Frontal cortex (tissue), 4 donors: Measurements from ENCODE around the gene LEMD2. TPM values are rescaled to one million over a fixed set of nuclear protein-coding genes. Genes with fewer than 3 reads are reported as not detected.

Experiments used
- DNase-seq, 2 donors: peaks; one replicate each; pipeline ENCODE4 v3.0.0; 2012; ENCODE audit warnings: low spot score in 2 of 2
- FAIRE-seq: peaks from 2 replicates; lab custom pipeline; 2012; peaks lifted over from hg19 to GRCh38; lab: Jason Lieb, UNC
- total RNA-seq: library from RNA; depleted of rRNA; stranded (reverse); fragments of >200 nt; gene quantifications from one replicate; pipeline ENCODE4 v1.2.3, GENCODE V29; 2014
- donor health status: control.
- donor health status: control.
- donor health status: control.

LEMD2 gene
- total RNA-seq, 1 donor from 2014 or later: 29.3 TPM

DNA sequence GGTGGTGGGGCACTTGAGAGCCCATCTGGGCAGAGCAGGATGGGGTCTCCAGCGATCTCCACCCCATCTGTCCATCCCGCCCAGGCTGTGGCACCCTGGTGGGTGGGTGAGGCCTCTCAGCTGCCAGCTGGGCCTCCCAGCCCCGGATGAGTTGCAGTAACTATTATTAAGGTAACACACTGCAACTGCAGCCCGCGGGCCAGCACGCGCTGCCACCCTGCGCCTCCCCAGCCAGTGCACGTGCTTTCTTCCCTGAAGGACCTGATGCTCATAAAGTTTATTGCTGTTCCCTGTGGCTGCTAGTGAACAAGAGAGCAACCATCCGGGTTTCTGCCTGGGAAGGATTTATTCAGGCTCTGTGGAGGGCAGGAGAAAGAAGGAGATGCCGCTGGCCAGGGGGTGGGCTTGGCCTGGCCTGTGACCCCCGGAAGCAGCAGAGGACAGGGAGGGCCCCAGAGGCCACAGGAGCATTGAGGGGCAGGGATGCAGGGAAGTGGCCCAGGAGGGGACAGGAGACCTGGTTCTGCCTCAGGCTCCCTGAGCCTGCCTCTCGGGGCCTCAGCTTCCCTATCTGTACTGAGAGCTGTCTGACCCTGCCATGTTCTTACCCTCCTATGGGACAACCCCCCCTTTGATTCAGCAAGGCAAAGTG, 43.9 kb downstream of the LEMD2 start:
- no peak for DNase-seq
- no peak for FAIRE-seq

DNA sequence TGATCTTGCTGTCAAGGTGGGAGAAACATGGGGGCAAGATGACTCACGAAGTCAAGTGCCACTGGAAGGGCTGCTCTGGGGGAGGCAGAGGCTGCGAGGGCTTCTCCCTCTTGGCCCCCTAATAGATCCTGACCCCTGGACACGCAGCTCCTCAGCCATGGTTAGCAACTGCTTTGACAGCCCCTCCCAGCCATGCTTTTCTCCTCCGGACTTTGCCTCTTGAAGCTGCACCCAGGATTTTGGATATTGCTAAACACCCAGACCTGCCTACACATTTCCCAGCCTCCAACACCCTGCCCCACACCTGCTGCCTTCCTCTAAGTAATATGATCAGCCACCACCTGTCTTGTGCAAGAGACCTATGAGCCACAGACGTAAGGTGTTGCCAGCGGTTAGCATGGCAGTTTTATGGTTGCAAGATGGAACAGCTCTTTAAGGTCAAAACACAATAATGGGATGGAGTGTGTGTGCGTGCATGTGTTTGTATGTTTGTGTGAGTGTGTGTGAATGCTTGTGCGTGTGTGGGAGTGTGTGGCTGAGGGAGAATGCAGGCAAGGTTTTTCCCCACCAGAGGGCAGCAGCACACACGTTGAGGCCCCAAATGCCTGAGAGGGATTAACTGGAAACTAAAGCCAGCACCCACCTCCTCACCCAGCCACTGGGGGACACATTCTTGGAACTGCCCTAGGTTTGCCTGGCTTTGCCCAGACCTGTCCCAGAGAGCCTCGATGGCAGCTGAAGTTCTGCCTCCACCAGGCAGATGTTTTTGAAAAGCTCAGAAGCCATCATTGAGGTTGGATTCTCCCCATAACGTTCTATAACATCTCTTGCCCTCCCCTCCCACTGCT, 44.7 kb downstream of the LEMD2 start:
- peak; percentile 65 to 84 for DNase-seq
- FAIRE-seq: no peak

DNA sequence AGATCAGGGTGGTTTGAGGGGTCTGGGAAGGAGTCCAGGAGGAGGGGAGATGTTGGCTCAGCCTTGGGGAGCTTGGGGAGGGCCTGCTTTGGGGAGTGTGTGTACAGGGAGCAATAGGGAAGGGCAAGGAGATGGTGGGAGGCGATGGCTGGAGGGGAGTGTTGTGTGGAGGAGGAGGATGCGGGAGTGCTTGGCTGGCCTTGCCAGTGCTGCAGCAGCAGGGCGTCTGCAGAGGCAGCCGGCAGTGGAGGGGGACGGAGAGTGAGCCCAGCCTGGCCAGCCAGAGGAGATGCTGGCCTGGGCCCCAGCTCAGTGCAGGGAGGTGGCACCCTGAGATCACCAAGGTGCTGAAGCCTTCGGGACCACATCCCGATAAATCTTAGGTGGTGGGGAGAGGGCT, 46.1 kb downstream of the LEMD2 start:
- no peak for FAIRE-seq
- DNase-seq: no peak

DNA sequence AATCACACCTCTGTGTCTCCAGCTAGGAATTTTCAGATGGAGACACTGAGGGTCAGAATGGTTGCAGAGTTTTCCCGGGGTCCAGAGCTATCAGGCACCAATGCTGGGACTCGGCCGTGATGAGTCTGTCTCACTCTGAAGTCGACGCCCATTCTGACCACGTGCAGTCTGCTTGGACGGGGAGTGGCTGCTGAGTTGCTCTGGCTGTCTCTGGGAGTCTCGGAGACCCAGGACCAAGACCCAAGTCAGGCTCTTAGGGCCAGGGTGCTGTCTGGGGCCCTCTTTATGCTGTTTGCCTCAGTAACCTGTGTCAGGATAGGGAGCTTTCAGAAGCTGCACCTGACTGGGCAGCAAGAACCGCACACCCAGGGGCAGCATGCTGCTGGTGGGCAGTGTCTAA, 46.8 kb downstream of the LEMD2 start:
- FAIRE-seq (no peak), DNase-seq (no peak)

DNA sequence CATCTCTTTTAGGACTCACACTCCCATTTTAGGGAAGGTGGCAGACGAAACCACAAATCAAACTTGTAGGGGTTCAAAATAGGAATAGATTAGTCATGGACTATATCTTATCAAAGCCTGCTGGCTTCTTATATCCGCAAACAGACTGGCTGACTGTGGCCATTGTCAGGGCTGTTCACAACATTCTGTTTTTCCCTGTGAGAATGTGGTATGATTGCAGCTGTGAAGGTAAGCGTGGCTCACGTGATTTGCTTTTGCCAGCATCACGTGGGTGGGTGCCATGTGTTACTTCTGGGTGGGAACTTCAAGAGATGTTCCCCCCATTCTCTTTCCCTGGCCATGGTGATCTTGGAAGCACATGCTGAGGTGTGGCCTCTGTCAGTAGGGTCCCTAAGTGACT, 48.1 kb downstream of the LEMD2 start:
- no peak for FAIRE-seq

DNA sequence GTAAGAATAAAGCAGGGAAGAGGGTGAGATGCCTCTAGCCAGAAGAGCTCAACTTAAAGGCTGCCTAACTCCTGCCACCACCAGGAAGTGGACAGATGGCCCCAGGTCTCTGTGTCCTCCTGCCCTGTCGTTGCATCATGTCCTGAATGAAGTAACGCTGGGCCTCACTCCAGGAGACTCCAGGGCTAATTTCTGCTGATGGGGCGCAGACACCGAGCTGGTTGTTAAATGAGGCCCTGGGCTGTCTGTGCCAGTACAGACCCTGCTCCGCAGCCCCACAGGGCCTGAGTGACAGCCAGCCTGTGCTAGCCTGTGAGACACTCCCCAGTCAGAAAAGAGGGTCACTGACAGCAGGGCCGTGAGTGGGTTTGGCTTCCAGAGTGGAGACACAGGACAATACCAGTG, 48.7 kb downstream of the LEMD2 start:
- no peak for DNase-seq
- FAIRE-seq: no peak

More for the DNA sequence above, 48.1 kb downstream of the LEMD2 start:
- no peak for DNase-seq

DNA sequence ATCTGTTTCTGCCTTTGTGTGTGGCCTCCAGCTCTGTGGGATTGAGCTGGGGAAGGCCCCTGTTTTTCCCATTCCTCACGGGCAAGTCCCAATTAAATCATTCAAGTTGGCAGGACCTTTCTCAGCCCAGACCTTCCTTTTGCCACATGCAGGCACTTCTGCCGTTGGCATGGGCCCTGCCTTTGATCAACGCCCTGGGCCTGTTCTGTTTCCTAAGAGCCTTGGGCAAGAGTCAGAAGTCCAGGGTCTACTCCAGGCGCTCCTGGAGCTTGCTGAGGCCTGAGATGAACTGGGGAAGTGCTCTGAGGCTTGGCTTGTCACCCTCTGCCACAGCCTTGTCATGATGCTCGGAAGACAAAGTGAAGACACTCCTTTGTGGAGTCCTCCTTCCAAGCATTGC, 49.4 kb downstream of the LEMD2 start:
- DNase-seq (no peak), FAIRE-seq (no peak)

DNA sequence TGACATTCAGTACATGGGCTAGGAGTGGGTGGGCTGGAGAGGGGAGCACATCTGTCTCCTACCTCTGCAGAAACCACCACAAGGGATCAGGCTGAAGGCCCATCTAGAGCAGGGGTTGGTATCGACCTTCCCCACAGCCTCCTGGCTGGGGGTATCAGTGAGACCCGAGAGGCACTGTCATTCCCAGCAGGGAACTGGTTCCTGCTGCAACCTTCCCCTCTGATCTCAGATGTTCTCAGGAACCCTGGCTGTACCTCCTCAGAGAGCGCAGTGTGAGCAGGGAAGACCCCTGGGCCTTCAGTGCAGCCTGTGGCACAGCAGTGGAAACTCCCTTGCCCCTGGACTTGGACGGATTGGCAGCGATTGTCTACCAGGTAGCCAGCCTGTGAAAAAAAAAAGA, 50.1 kb downstream of the LEMD2 start:
- FAIRE-seq (no peak), DNase-seq (no peak)

DNA sequence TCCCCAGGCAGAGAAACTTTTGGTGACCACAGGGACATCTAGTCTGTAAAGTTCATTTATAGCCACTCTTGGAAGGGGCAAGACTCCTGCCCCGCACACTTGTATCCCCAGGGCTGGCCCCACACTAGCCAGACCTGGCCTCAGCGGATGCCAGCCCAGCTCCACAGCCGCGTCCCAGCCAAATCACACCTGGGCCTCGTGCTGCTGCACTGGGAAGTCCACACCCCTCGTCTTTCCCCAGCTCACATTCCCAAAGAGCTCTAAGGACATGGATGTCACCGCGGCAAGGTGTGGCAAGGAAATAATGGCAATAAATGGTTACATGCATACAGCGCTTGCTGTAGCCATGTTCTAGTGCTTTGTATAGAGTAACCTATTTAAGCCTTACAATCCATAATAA, 50.8 kb downstream of the LEMD2 start:
- no peak for FAIRE-seq
- DNase-seq: no peak

DNA sequence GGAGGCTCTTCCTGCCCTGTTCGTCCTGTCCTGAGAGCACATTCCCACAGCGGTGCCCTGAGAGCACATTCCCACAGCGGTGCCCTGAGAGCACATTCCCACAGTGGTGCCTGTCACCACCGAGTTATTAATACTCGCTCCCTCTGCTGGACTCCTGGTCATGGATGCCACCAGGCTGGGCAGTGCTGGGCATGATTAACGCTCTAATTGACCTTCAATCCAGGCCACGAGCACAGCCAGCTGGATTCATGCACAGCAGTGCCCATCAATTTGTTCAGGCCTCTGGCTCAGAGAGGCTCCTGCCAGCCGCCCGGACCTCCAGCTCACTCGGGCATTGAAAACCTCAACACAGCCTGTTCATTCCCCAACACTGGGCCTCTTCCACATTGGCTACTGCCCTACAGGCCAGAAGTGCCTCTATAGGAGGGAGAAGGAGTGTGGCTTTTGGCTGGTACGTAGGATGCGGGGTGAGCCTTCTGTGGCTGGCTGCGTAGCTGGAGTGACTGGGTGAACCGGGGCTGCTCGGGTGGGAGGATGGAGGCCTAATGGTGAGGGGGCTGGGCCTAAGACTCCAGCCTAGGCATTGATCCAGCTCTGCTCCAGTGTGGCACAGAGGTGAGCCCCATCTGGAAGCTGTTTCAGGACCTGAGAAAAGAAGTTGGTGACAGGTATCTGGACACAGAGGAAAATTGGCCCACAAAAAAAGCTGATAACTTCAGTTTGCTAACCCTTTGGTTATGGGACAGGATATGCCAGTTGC, 51.5 kb downstream of the LEMD2 start:
- DNase-seq: no peak
- no peak for FAIRE-seq

DNA sequence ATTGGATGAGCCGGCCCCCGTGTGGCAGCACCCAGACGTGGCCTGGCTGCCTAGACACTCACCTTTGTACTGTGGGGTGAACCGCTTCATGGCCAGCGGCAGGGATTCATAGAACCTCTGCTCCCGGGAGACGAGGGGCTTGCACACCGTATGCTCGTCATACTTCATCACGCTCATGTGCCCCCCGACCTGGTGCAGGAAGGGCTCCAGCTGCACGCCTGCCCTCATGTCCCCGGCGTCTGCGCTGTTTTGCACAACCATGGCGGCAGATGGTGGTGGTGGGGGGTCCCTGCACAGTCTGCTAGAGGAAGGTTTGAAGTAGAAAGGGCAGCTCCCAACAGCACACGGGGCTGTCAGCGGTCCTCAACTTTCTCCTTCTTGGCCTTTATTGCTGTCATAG, 53.7 kb downstream of the LEMD2 start:
- FAIRE-seq: no peak
- DNase-seq: no peak

DNA sequence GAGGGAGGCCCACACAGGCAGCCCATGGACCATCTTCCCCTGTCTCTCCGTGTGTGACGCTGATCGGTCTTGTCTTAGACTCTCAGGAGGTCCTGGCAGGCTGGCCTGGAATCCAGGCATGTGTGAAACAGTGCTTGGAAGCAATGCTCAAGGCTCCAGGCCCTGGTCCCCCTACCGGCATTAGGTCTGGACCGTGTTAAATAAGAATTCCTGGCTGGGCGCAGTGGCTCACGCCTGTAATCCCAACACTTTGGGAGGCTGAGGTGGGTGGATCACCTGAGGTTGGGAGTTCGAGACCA, 55.3 kb downstream of the LEMD2 start:
- no peak for DNase-seq
- no peak for FAIRE-seq

DNA sequence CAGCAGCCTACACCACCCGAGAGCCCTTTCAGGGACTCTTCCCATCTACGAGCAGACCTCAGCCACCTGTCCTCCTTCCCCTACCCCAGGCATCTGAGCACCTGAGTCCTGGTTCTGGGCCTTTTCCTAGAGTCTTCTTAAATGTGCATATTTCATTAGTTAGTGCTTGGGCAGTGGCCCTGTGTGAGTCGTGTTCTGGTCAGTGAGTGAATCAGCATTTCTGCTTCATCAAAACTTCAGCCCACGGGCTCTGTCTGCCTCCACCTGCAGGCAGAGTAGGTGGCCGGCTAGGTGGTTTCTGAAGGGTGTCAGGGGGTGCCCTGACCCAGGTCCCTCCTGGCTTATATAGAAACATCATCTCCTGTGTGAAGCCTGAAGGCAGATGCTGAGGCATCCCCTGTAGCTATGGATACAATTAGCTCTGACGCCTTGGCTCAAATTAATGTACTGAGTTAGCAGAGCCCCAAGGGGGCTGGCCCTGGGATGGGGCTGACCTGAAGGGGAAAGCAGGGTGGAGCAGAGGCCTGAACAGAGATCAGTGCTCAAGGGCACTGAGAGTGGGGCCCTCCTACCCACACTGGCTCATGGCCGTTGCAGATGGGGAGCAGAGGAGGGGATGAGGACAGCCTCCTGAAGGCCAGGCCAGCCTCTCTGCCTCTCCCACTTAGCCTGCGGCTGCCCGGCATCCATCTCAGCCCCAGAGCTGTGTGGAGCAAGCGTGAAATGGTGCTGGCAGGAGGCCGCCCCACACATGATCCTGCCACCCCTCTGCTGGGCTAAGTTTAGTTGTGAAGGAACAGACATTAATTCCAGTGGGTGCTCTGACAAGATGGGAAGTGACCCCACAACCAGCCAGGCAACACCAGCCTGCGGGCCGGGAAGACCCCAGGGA, 55.9 kb downstream of the LEMD2 start:
- no peak for DNase-seq
- no peak for FAIRE-seq

DNA sequence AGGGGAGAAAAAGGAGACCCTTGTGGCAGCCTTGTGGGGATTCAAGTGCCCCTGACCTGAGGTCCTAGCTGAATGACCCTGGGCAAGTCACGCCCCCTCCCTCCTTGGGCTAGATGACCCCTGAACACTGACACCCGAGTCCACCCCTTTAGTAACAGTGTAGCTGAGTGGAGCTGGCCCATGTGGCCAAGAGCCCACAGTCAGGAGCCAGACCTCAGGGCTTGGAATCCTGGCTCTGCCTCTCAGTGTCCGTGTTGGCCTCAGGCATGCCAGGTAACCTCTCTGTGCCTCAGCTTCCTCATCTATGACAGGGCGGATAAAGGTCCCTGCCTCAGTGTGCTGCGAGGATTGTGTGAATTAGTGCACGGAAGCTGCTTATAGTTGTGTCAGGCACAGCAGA, 56.5 kb downstream of the LEMD2 start:
- DNase-seq (no peak), FAIRE-seq (no peak)

DNA sequence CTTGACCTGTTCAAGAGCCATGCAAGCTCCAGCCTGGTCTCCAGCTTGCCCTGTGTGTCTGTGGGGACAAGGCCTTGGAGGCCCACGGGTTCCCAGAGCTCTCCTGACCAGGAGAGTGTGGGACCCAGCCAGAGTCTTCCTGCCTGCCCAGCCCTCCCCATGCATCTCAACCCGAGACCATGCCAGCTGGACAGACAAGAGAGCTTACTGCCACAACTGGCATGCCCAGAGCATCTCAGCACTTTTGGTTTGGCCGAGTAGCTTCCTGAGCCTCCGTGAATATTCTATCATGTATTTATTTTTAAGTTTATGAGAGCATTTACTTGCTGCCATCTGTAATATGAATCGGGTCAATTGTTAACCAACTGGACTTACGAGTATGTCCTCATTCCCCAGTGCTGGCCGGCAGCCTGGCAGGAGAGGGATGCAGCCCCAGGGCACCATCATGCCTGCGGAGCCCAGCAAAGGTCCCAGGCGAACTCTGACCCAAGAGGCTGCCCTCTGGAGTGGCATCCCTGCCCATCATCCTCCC, 57.1 kb downstream of the LEMD2 start:
- FAIRE-seq (no peak), DNase-seq (no peak)

DNA sequence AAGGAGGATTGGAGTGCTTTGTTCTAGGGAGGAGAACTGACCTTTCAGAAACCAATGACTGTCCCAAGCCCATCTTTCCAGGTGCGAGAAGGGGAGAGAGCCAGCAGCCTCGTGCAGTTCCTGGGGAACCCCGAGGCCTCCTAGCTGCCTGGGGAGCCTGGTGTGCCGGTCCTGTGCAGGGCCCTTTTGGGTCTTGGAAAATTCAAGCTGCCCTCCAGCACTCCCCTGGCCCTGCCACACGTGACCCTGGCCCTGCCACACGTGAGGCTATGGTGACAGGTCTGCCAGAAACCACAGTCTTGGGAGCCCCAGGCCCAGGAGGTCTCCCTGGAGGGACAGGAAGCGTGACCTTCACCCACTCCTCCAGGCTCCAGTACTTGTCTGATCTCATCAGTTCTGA, 57.9 kb downstream of the LEMD2 start:
- FAIRE-seq (no peak), DNase-seq (no peak)

DNA sequence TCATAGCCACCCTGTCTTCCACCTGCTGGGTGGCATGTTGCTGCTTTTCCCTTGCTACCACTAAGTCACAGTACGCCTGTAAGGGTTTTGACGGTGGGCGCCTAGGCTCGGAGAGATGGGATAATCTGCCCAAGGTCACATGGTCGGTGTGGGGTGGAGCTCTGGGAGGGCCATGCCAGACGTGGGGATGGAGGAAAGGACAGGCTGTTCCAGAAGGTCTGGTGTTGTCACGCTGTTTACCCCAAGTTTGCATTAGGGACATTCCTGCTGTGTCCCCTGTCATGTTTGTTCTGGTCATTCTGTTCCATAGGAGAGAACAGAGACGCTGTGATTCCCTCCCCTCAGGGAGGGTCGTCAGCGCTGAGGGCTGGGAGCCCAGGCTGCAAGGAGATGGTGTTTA, 58.3 kb downstream of the LEMD2 start:
- FAIRE-seq (no peak), DNase-seq (no peak)

DNA sequence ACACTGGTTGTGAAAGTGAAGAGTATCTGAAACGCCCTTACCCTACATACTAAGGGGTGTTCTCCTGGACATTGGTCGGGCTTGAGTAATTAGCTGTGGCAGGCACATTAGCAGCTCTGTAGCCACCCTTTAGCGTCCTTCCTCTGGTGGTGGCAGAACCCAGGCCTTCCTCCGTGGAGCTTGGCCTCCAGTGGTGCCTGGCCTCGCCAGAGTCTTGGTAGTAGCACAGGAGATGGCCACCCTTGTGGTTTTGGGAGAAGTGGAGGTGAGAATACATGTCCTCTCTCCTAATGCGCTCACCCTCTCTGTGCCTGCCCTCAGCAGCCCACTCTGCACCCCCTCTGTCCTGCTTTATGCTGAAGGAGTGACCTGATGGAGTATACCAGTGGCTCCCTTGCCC, 59.9 kb downstream of the LEMD2 start:
- FAIRE-seq: no peak
- no peak for DNase-seq

DNA sequence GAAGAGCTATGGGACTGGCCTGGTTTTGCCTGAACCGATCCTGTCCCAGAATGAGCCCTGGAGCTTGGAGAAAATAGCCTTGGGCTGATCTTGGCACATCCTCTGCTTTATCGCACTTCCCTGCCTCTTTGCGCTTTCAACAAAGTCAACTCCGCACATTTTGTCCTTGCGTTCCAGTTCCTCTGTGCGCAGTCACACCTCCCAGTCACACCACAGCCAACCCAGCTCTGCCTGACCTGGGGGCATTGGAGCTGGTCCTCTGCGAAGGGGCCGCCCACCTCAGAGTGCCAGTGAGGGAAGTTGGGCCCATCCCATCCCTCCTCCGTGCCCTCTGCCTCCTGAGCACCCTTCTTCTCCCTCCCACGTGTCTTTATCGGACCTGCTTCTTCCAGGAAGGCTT, 60.5 kb downstream of the LEMD2 start:
- DNase-seq: no peak

DNA sequence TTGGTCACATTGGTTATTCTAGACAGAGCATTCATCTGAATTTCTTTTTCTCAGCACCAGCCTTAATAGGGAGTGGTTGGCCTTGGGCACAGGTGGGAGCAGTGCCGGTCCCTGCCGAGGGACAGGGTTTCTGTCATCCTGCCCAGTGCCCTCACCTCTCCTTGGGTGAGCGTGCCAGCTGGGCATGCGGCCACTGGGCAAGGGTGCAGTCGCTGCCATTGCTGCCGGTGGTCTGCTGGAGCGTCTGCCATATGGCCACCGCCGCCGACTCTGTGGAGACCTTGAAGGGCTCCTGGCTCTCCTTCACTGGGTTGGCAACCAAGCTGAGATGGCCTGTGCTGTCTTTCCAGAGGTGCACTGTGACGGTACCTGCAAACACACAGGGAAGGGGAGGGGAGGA, 61.0 kb downstream of the LEMD2 start:
- DNase-seq (no peak), FAIRE-seq (no peak)

More for the DNA sequence above, 60.5 kb downstream of the LEMD2 start:
- no peak for FAIRE-seq
